H1 (cell line): ENCODE data around the gene LPCAT1.

Source experiments
- CBX5 ChIP-seq: fragments of 300-800, 300-1000 bp; sonication (generic); IDR thresholded peaks from 2 replicates; pipeline ENCODE4 v1.7.1; 2016; ENCODE audit warnings: antibody characterized with exemption, low read length, low read depth
- CHD1 ChIP-seq: IDR thresholded peaks from 2 replicates; pipeline ENCODE4 v1.6.1; 2012; ENCODE audit warnings: low read depth, low read length, improper control_type of control experiment
- EZH2 ChIP-seq: fragments of 200-600 bp; sonication (generic); IDR thresholded peaks from 2 replicates; pipeline ENCODE4 v1.7.1; 2012; ENCODE audit warnings: low read depth, mild to moderate bottlenecking, moderate library complexity, low read length, inconsistent platforms; ENCODE audit not compliant: severe bottlenecking
- JUND ChIP-seq: IDR thresholded peaks from 2 replicates; pipeline ENCODE4 v1.6.1; 2011; ENCODE audit warnings: mild to moderate bottlenecking, improper control_type of control experiment, low read length
- NRF1 ChIP-seq: IDR thresholded peaks from 2 replicates; pipeline ENCODE4 v1.6.1; 2011; ENCODE audit warnings: mild to moderate bottlenecking, low read depth, low read length, improper control_type of control experiment
- POLR2A ChIP-seq, 2 experiments: IDR thresholded peaks; 1 replicate in 1 of 2; 2 replicates in 1 of 2; pipeline ENCODE4 v1.6.1; 2011; ENCODE audit warnings: low read depth in 2 of 2, low read length in 2 of 2, mild to moderate bottlenecking in 2 of 2; ENCODE audit errors: control extremely low read depth in 1 of 2
- POLR2AphosphoS5 ChIP-seq: IDR thresholded peaks from 2 replicates; pipeline ENCODE4 v1.6.1; 2011; ENCODE audit warnings: low read depth, low read length
- RAD21 ChIP-seq, 2 experiments: IDR thresholded peaks in 1 of 2; conservative IDR thresholded peaks in 1 of 2; 2 replicates each; pipeline ENCODE4 v1.6.1; 2011; ENCODE audit warnings: low read depth in 2 of 2, low read length in 2 of 2, improper control_type of control experiment in 1 of 2, inconsistent platforms in 1 of 2, mild to moderate bottlenecking in 1 of 2, moderate library complexity in 1 of 2
- TAF1 ChIP-seq: IDR thresholded peaks from 2 replicates; pipeline ENCODE4 v1.6.1; 2011; ENCODE audit warnings: mild to moderate bottlenecking, low read depth, low read length
- TBP ChIP-seq: IDR thresholded peaks from 2 replicates; pipeline ENCODE4 v1.6.1; 2011; ENCODE audit warnings: low read depth, low read length, improper control_type of control experiment
- ZNF274 ChIP-seq: IDR thresholded peaks from 2 replicates; pipeline ENCODE4 v1.7.0; 2012; ENCODE audit warnings: low read length, borderline replicate concordance; ENCODE audit errors: extremely low read depth
- TF ChIP-seq, protein P1 (sequence below): IDR thresholded peaks from 2 replicates; pipeline ENCODE4 v1.6.1; 2011; ENCODE audit warnings: low read length, improper control_type of control experiment
- TF ChIP-seq, protein P2 (sequence below), 3 experiments: IDR thresholded peaks; 1 replicate in 2 of 3; 2 replicates in 1 of 3; pipeline versions ENCODE4 v1.5.1 to v1.6.1; 2011; ENCODE audit warnings: low read length in 3 of 3, mild to moderate bottlenecking in 3 of 3, inconsistent platforms in 2 of 3, low read depth in 1 of 3, moderate library complexity in 1 of 3; ENCODE audit not compliant: insufficient read depth in 1 of 3; ENCODE audit errors: control extremely low read depth in 1 of 3

DNA sequence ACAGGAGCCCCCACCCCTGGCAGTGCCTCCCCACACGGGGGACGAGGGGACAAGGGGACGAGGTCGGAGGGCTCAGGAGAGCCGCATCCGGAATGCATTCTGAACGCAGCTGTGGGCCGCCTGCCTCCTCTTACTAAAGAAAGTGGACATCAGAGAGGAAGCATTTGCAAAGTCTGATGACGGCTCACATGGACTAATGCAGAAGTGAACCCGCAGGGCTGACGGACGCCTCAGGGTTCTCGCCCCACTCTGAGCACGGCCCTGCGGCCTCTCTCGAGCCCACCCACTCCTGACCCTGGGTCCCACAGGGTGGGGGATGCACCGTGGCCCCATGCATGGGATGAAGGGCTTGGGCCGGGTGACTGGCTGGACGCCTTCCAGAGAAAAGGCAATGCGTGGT lies 5.9 kb downstream of the LPCAT1 start:
- TF ChIP-seq POLR2A (IDR thresholded peaks at IDR 0.05; ENCODE audit: control extremely low read depth in 1 of 2, low read depth in 2 of 2, low read length in 2 of 2) (no peak), CHD1 (no peak), TAF1 (no peak), CBX5 (no peak), JUND (no peak), NRF1 (no peak), ZNF274 (no peak), EZH2 (no peak), POLR2AphosphoS5 (no peak), RAD21 (IDR thresholded peaks at IDR 0.05 in 1 of 2, conservative IDR thresholded peaks at IDR 0.05 in 1 of 2; ENCODE audit: low read depth in 2 of 2, low read length in 2 of 2) (no peak), TBP (no peak)
- TF ChIP-seq, protein P1, sequence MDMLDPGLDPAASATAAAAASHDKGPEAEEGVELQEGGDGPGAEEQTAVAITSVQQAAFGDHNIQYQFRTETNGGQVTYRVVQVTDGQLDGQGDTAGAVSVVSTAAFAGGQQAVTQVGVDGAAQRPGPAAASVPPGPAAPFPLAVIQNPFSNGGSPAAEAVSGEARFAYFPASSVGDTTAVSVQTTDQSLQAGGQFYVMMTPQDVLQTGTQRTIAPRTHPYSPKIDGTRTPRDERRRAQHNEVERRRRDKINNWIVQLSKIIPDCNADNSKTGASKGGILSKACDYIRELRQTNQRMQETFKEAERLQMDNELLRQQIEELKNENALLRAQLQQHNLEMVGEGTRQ: no peak
- TF ChIP-seq, protein P2, sequence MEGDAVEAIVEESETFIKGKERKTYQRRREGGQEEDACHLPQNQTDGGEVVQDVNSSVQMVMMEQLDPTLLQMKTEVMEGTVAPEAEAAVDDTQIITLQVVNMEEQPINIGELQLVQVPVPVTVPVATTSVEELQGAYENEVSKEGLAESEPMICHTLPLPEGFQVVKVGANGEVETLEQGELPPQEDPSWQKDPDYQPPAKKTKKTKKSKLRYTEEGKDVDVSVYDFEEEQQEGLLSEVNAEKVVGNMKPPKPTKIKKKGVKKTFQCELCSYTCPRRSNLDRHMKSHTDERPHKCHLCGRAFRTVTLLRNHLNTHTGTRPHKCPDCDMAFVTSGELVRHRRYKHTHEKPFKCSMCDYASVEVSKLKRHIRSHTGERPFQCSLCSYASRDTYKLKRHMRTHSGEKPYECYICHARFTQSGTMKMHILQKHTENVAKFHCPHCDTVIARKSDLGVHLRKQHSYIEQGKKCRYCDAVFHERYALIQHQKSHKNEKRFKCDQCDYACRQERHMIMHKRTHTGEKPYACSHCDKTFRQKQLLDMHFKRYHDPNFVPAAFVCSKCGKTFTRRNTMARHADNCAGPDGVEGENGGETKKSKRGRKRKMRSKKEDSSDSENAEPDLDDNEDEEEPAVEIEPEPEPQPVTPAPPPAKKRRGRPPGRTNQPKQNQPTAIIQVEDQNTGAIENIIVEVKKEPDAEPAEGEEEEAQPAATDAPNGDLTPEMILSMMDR (IDR thresholded peaks at IDR 0.05; ENCODE audit: control extremely low read depth in 1 of 3, insufficient read depth in 1 of 3, low read depth in 1 of 3, low read length in 3 of 3): no peak
